Measurements from ENCODE around the gene PRR23B. TPM values are rescaled to one million over a fixed set of nuclear protein-coding genes. Genes with fewer than 3 reads are reported as not detected.

Gene PRR23B
- total RNA-seq, 1 experiment from 2014 or later, result not detected

- no peak for DNase-seq
- Histone ChIP-seq H3K4ac (ENCODE audit: low read depth, low read length) (no peak overlapping the region), H3K27ac (ENCODE audit: insufficient read length, low read depth, low read length) (no peak overlapping the region), H3K79me2 (ENCODE audit: insufficient read depth, low read length) (no peaks in the 10 kb centered on the region), H2BK15ac (ENCODE audit: low read depth, low read length) (no peak overlapping the region), H4K5ac (ENCODE audit: insufficient read length, low read depth, low read length) (no peak overlapping the region), H4K20me1 (ENCODE audit: control insufficient read depth, insufficient read depth, insufficient read length) (no peaks in the 10 kb centered on the region), H2AFZ (ENCODE audit: low read length) (no peak overlapping the region), H3K23me2 (ENCODE audit: insufficient read length, low read depth, low read length, poor library complexity, severe bottlenecking) (no peaks in the 10 kb centered on the region), H3K18ac (ENCODE audit: insufficient read length, low read depth, low read length) (no peak overlapping the region), H3T11ph (ENCODE audit: low read length) (no peak overlapping the region), H2BK20ac (ENCODE audit: low read depth, low read length, poor library complexity, severe bottlenecking) (no peak overlapping the region), H3K9me3 (ENCODE audit: control insufficient read depth, low read depth, low read length) (no peaks in the 10 kb centered on the region), H4K91ac (ENCODE audit: insufficient read length, low read depth, low read length) (no peak overlapping the region), H2BK12ac (ENCODE audit: insufficient read length, low read depth, low read length) (no peak overlapping the region), H2BK120ac (ENCODE audit: low read depth, low read length, poor library complexity, severe bottlenecking) (no peak overlapping the region), H3K79me1 (ENCODE audit: insufficient read depth, low read depth, low read length, poor library complexity, severe bottlenecking) (no peaks in the 10 kb centered on the region), H3K4me1 (ENCODE audit: insufficient read depth, low read length) (no peaks in the 10 kb centered on the region; the same call in 1 of the 2 replicates), H4K8ac (replicated peaks; ENCODE audit: insufficient read length, low read depth, low read length) (no peak overlapping the region), H3K23ac (ENCODE audit: insufficient read length, low read depth, low read length) (no peak overlapping the region), H3K56ac (ENCODE audit: insufficient read length, low read depth, low read length) (no peak overlapping the region), H2AK5ac (ENCODE audit: insufficient read length, low read length) (no peak overlapping the region), H3K4me2 (ENCODE audit: insufficient read depth, insufficient read length, low read length) (no peak overlapping the region), H3K14ac (ENCODE audit: insufficient read depth, low read length) (no peak overlapping the region), H2BK5ac (ENCODE audit: insufficient read length, low read length) (no peak overlapping the region), H3K9ac (ENCODE audit: extremely low read depth, insufficient read length, low read length) (no peak overlapping the region), H3K27me3 (ENCODE audit: insufficient read depth, low read length) (no peaks in the 10 kb centered on the region)
- Mint-ChIP-seq H3K36me3 (ENCODE audit: insufficient read depth in 1 of 3, low read depth in 3 of 3) (peaks cover 0 to 18% (median 3%) of the 10 kb centered on the region in 3 experiments; a peak in 5 of 7 replicates), H3K9me3 (peaks cover 16 to 18% of the 10 kb centered on the region in 2 experiments), H3K27me3 (ENCODE audit: low read depth) (peaks cover 2% of the 10 kb centered on the region; the same call in 1 of the 2 replicates), H3K4me3 (no peak overlapping the region), H3K27ac (no peak overlapping the region), H3K4me1 (no peaks in the 10 kb centered on the region)
- TF ChIP-seq CTCF (conservative IDR thresholded peaks at IDR 0.05), result no peak
- no CpG with 5 or more reads among the region's 50 CpGs for WGBS (ENCODE audit: extremely low coverage, insufficient read length, low lambda C conversion rate)
Observed at GRCh38 chr3:139043554-139044365, 23.0 kb upstream of the PRR23B start.

All from H9 (cell line).